ENCODE results near the gene INSYN2B.

The INSYN2B gene

DNA sequence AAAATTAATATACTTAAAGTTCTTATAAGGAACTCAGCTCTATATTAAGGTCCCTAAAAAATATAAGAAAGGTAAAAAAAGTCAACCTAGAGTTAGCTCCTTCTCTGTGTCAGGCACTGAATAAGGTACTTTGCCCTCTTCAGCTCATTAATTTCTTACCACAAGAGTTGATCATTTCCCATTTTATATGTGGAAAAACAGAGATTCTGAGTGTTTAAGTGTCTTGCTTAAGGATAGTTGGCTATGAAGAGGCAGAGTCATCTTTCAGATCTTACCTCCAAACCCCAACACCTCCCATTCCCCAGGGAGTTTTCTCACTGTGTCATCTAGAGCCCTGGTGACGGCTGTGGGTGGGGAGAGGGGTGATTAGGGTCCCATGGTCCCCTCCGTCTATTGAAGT lies 40.6 kb downstream of the INSYN2B start:
- H3K4me1 ChIP-seq (ENCODE audit: control insufficient read depth in 2 of 2, insufficient read depth in 2 of 2, low read length in 2 of 2), result no peaks in the 10 kb centered on the region
- no peaks in the 10 kb centered on the region for H3K9me3 ChIP-seq (ENCODE audit: control insufficient read depth in 2 of 2, low read length in 2 of 2)
- no peak overlapping the region for H3K4me3 ChIP-seq (ENCODE audit: low read length in 2 of 2)
- H3K36me3 ChIP-seq (ENCODE audit: control insufficient read depth in 2 of 2, insufficient read depth in 2 of 2, low read length in 2 of 2), result no peaks in the 10 kb centered on the region
- H3K9ac ChIP-seq (ENCODE audit: low read depth in 1 of 2, low read length in 2 of 2), result no peak overlapping the region
- no peaks in the 10 kb centered on the region for H3K27me3 ChIP-seq (ENCODE audit: control insufficient read depth in 2 of 2, insufficient read depth in 2 of 2, low read length in 2 of 2)
- H3K27ac ChIP-seq (ENCODE audit: low read depth in 2 of 2, low read length in 2 of 2), result no peak overlapping the region

DNA sequence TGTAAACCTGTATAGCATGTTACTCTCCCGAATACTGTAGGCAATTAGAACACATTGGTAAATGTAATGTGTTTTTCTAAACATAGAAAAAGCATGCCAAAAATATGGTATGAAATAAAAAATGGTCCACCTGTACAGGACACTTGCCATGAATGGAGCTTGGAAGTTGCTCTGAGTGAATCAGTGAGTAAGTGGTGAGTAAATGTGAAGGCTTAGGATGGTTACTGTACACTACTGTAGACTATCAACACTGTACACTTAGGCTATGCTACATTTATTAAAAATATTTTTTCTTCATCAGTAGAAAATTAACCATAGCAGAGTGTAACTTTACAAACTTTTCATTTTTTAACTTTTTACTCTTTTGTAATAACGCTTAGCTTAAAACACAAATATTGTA lies 41.9 kb downstream of the INSYN2B start:
- H3K4me1 ChIP-seq (ENCODE audit: control insufficient read depth in 2 of 2, insufficient read depth in 2 of 2, low read length in 2 of 2), result no peaks in the 10 kb centered on the region
- no peaks in the 10 kb centered on the region for H3K27me3 ChIP-seq (ENCODE audit: control insufficient read depth in 2 of 2, insufficient read depth in 2 of 2, low read length in 2 of 2)
- H3K9ac ChIP-seq (ENCODE audit: low read depth in 1 of 2, low read length in 2 of 2), result no peak overlapping the region
- no peak overlapping the region for H3K4me3 ChIP-seq (ENCODE audit: low read length in 2 of 2)
- H3K9me3 ChIP-seq (ENCODE audit: control insufficient read depth in 2 of 2, low read length in 2 of 2), result no peaks in the 10 kb centered on the region
- no peaks in the 10 kb centered on the region for H3K36me3 ChIP-seq (ENCODE audit: control insufficient read depth in 2 of 2, insufficient read depth in 2 of 2, low read length in 2 of 2)
- no peak overlapping the region for H3K27ac ChIP-seq (ENCODE audit: low read depth in 2 of 2, low read length in 2 of 2)

DNA sequence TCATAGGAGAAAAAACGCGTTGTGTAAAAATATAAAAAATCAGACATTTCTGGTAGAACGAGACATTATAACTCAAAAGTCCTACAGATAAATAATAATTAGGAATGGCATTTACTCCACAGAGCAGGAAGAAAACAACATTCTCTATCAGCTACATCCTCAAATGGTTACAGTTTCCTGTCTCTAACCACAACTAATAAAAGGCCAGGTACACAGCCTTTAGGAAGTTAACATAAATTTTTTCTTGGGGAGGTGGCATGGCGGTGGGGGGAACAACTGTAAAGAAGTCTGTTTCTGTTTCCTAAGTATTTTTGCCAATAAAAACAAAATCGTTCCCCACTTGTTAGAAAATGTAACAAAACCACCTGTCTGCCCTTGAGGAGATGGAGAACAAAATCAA lies 44.5 kb downstream of the INSYN2B start:
- Histone ChIP-seq H3K4me3 (ENCODE audit: low read length in 2 of 2) (no peak overlapping the region), H3K4me1 (ENCODE audit: control insufficient read depth in 2 of 2, insufficient read depth in 2 of 2, low read length in 2 of 2) (no peaks in the 10 kb centered on the region), H3K9ac (ENCODE audit: low read depth in 1 of 2, low read length in 2 of 2) (no peak overlapping the region), H3K36me3 (ENCODE audit: control insufficient read depth in 2 of 2, insufficient read depth in 2 of 2, low read length in 2 of 2) (no peaks in the 10 kb centered on the region), H3K27ac (ENCODE audit: low read depth in 2 of 2, low read length in 2 of 2) (no peak overlapping the region), H3K27me3 (ENCODE audit: control insufficient read depth in 2 of 2, insufficient read depth in 2 of 2, low read length in 2 of 2) (no peaks in the 10 kb centered on the region), H3K9me3 (ENCODE audit: control insufficient read depth in 2 of 2, low read length in 2 of 2) (no peaks in the 10 kb centered on the region)

DNA sequence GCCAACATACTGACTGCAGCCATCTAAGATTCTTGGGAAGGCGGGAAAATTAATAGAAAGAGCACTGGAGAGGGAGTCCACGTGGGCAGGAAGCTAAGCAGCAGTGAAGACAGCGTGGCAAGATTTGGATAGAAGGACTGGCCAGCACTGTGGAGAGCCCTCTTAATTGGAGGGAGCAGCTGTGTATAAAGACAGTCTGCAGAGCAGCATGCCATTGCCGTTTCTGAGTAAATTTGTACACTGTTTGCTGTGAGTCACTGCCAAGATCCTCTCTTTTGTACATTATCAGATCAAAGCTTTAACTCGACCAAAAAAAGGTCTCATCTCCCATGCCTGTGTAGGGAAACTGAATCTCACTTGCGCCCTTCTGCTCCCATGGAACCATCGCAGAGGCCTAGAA lies 45.3 kb downstream of the INSYN2B start:
- no peak overlapping the region for H3K27ac ChIP-seq (ENCODE audit: low read depth in 2 of 2, low read length in 2 of 2)
- no peak overlapping the region for H3K4me3 ChIP-seq (ENCODE audit: low read length in 2 of 2)
- no peaks in the 10 kb centered on the region for H3K4me1 ChIP-seq (ENCODE audit: control insufficient read depth in 2 of 2, insufficient read depth in 2 of 2, low read length in 2 of 2)
- H3K36me3 ChIP-seq (ENCODE audit: control insufficient read depth in 2 of 2, insufficient read depth in 2 of 2, low read length in 2 of 2), result no peaks in the 10 kb centered on the region
- H3K9ac ChIP-seq (ENCODE audit: low read depth in 1 of 2, low read length in 2 of 2), result no peak overlapping the region
- H3K9me3 ChIP-seq (ENCODE audit: control insufficient read depth in 2 of 2, low read length in 2 of 2), result no peaks in the 10 kb centered on the region
- no peaks in the 10 kb centered on the region for H3K27me3 ChIP-seq (ENCODE audit: control insufficient read depth in 2 of 2, insufficient read depth in 2 of 2, low read length in 2 of 2)

DNA sequence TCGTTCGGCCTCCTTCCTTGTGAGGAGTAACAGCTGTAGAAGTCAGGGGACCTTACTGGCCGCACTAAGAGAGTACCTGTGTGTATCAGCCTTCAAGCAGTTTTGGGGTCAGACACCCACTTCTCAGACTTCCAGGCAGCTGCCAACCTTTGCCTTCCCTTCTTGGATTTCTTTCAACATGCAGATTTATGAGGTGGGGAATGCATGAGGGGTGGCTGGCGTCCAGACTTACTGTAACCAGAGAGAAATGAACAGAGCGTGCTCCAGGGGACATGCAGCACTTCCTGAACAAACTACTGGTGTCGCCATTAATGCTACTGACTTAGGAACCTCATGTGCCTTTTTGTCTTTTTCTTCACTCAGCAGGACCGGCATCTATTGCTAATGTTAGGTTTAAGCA lies 46.7 kb downstream of the INSYN2B start:
- no peaks in the 10 kb centered on the region for H3K36me3 ChIP-seq (ENCODE audit: control insufficient read depth in 2 of 2, insufficient read depth in 2 of 2, low read length in 2 of 2)
- H3K9me3 ChIP-seq (ENCODE audit: control insufficient read depth in 2 of 2, low read length in 2 of 2), result no peaks in the 10 kb centered on the region
- H3K27me3 ChIP-seq (ENCODE audit: control insufficient read depth in 2 of 2, insufficient read depth in 2 of 2, low read length in 2 of 2), result no peaks in the 10 kb centered on the region
- no peak overlapping the region for H3K4me3 ChIP-seq (ENCODE audit: low read length in 2 of 2)
- H3K27ac ChIP-seq (ENCODE audit: low read depth in 2 of 2, low read length in 2 of 2), result no peak overlapping the region
- no peaks in the 10 kb centered on the region for H3K4me1 ChIP-seq (ENCODE audit: control insufficient read depth in 2 of 2, insufficient read depth in 2 of 2, low read length in 2 of 2)
- H3K9ac ChIP-seq (ENCODE audit: low read depth in 1 of 2, low read length in 2 of 2), result no peak overlapping the region

DNA sequence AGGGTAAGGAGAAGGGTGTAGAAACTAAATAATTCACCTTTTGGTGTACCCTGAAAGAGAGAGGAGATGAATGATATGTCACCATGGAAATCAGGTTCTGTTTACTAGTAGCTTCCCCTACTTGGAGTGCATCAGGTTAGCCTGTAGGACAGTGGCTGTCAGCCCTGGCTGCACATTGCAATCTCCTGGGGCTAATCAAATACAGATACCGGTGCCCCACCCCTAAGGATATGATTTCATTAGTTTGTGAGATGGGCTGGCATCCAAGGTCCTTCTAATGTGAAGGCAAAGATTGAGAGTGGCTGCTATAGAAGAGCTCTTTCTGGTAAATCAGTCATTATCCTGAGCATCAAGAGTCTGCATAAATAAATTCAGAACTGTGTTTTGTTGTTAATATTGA lies 47.2 kb downstream of the INSYN2B start:
- Histone ChIP-seq H3K27me3 (ENCODE audit: control insufficient read depth in 2 of 2, insufficient read depth in 2 of 2, low read length in 2 of 2) (no peaks in the 10 kb centered on the region), H3K9ac (ENCODE audit: low read depth in 1 of 2, low read length in 2 of 2) (no peak overlapping the region)

DNA sequence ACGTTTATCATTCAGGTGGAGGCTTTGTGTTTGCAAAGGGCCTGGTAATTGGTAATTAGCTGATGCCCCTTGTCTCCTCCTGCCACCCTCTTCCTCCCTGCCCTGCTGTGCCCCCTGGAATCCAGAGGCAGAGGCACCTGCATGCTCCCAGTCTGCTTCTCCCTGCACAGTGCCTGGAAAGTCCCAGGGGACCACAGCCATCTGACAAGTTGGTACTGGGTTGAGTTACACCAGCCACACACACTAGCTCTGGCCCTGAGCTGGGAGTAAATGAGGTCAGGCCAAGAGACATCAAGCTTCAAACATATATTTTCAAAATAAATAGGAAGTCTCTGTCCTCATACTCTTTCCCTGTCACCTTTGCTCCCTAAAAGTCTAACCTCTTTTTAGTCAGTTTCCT lies 56.3 kb downstream of the INSYN2B start:
- no peaks in the 10 kb centered on the region for H3K27me3 ChIP-seq (ENCODE audit: control insufficient read depth in 2 of 2, insufficient read depth in 2 of 2, low read length in 2 of 2)
- H3K9me3 ChIP-seq (ENCODE audit: control insufficient read depth in 2 of 2, low read length in 2 of 2), result no peaks in the 10 kb centered on the region
- no peak overlapping the region for H3K9ac ChIP-seq (ENCODE audit: low read depth in 1 of 2, low read length in 2 of 2)
- H3K4me3 ChIP-seq (ENCODE audit: low read length in 2 of 2), result no peak overlapping the region
- no peak overlapping the region for H3K27ac ChIP-seq (ENCODE audit: low read depth in 2 of 2, low read length in 2 of 2)
- H3K4me1 ChIP-seq (ENCODE audit: control insufficient read depth in 2 of 2, insufficient read depth in 2 of 2, low read length in 2 of 2), result no peaks in the 10 kb centered on the region
- no peaks in the 10 kb centered on the region for H3K36me3 ChIP-seq (ENCODE audit: control insufficient read depth in 2 of 2, insufficient read depth in 2 of 2, low read length in 2 of 2)

More for the DNA sequence above, 47.2 kb downstream of the INSYN2B start:
- H3K4me3 ChIP-seq (ENCODE audit: low read length in 2 of 2), result no peak overlapping the region
- H3K9me3 ChIP-seq (ENCODE audit: control insufficient read depth in 2 of 2, low read length in 2 of 2), result no peaks in the 10 kb centered on the region
- no peaks in the 10 kb centered on the region for H3K36me3 ChIP-seq (ENCODE audit: control insufficient read depth in 2 of 2, insufficient read depth in 2 of 2, low read length in 2 of 2)
- H3K27ac ChIP-seq (ENCODE audit: low read depth in 2 of 2, low read length in 2 of 2), result no peak overlapping the region
- H3K4me1 ChIP-seq (ENCODE audit: control insufficient read depth in 2 of 2, insufficient read depth in 2 of 2, low read length in 2 of 2), result no peaks in the 10 kb centered on the region

DNA sequence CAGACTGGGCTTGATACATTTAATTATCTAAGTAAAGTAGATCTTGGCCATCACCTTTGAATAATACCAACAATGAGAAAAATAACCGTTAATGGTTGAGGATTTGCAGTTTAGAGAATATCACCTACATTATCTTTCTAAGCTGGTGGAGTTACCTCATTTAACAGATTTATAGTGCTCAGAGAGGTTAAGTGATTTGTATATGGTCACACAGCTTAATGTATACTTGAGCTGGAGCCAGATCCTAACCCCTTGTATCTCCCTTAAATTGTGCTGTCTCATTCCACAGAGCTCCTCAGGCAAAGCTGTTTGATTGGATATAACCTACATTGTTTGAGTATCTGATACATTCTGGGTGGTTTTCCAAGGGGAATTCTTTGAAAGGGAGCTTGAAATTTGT lies 57.8 kb downstream of the INSYN2B start:
- H3K27me3 ChIP-seq (ENCODE audit: control insufficient read depth in 2 of 2, insufficient read depth in 2 of 2, low read length in 2 of 2), result no peaks in the 10 kb centered on the region
- H3K36me3 ChIP-seq (ENCODE audit: control insufficient read depth in 2 of 2, insufficient read depth in 2 of 2, low read length in 2 of 2), result no peaks in the 10 kb centered on the region
- no peak overlapping the region for H3K9ac ChIP-seq (ENCODE audit: low read depth in 1 of 2, low read length in 2 of 2)
- no peaks in the 10 kb centered on the region for H3K4me1 ChIP-seq (ENCODE audit: control insufficient read depth in 2 of 2, insufficient read depth in 2 of 2, low read length in 2 of 2)
- H3K9me3 ChIP-seq (ENCODE audit: control insufficient read depth in 2 of 2, low read length in 2 of 2), result no peaks in the 10 kb centered on the region
- no peak overlapping the region for H3K4me3 ChIP-seq (ENCODE audit: low read length in 2 of 2)
- H3K27ac ChIP-seq (ENCODE audit: low read depth in 2 of 2, low read length in 2 of 2), result no peak overlapping the region

DNA sequence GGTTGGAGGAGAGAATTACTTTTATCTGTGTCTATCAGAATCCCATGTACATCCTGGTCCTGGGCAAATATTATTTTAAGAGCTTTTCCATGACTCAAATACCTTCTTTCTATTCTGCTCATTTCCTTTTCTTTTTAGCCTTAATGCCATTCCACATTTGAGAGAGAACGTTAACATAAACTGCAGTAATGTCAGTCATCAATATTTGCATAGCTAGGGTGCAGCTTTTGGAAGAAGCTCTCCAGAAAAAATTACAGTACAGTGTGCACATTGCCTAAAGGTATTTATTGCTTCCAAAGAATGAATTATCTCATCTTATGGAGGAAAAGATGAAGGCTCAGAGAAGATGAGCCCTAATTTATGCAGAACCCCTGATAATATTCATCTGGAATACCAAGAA lies 58.3 kb downstream of the INSYN2B start:
- no peak overlapping the region for H3K27ac ChIP-seq (ENCODE audit: low read depth in 2 of 2, low read length in 2 of 2)
- no peaks in the 10 kb centered on the region for H3K9me3 ChIP-seq (ENCODE audit: control insufficient read depth in 2 of 2, low read length in 2 of 2)
- no peaks in the 10 kb centered on the region for H3K4me1 ChIP-seq (ENCODE audit: control insufficient read depth in 2 of 2, insufficient read depth in 2 of 2, low read length in 2 of 2)
- no peak overlapping the region for H3K4me3 ChIP-seq (ENCODE audit: low read length in 2 of 2)
- H3K9ac ChIP-seq (ENCODE audit: low read depth in 1 of 2, low read length in 2 of 2), result no peak overlapping the region
- H3K27me3 ChIP-seq (ENCODE audit: control insufficient read depth in 2 of 2, insufficient read depth in 2 of 2, low read length in 2 of 2), result no peaks in the 10 kb centered on the region
- H3K36me3 ChIP-seq (ENCODE audit: control insufficient read depth in 2 of 2, insufficient read depth in 2 of 2, low read length in 2 of 2), result no peaks in the 10 kb centered on the region

DNA sequence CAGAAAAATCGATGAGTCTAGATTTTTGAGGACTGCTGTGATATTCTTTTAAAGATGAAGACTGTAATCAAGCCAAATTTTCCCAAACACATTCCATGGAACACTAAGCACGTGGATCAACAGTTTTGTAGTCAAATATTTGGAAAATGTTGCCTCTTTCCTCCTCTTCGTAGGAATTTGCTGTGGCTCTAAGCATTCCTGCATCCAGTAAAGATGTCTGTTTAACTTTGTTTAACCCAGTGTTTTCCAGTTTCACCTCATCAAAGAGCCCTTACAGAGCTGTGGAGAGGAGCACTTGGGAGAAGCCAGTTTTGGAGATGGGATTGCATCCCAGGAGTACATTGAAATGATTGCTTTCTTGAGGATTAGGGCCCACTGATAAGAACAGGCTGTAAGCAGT lies 58.9 kb downstream of the INSYN2B start:
- H3K4me1 ChIP-seq (ENCODE audit: control insufficient read depth in 2 of 2, insufficient read depth in 2 of 2, low read length in 2 of 2), result no peaks in the 10 kb centered on the region
- no peak overlapping the region for H3K27ac ChIP-seq (ENCODE audit: low read depth in 2 of 2, low read length in 2 of 2)
- H3K4me3 ChIP-seq (ENCODE audit: low read length in 2 of 2), result no peak overlapping the region
- H3K9ac ChIP-seq (ENCODE audit: low read depth in 1 of 2, low read length in 2 of 2), result no peak overlapping the region
- no peaks in the 10 kb centered on the region for H3K9me3 ChIP-seq (ENCODE audit: control insufficient read depth in 2 of 2, low read length in 2 of 2)
- H3K36me3 ChIP-seq (ENCODE audit: control insufficient read depth in 2 of 2, insufficient read depth in 2 of 2, low read length in 2 of 2), result no peaks in the 10 kb centered on the region
- no peaks in the 10 kb centered on the region for H3K27me3 ChIP-seq (ENCODE audit: control insufficient read depth in 2 of 2, insufficient read depth in 2 of 2, low read length in 2 of 2)

DNA sequence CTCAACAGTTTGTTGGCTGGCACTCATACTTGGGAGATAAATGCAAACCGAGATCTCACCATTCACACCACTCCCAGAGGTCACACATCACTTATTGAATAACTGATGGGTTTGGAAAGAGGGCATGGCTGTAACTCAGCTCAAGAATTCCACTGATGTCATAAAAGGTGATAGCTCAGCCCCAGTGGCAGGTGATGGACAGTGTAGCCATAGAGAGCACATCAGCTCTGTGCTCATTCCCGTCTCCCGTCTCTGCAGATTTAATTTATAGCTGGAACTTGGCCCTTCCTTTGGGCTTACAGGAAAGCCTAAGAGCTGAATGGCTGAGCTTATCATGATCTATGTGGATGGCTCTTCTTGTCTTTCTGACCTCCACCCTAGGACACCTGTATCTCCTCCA lies 59.8 kb downstream of the INSYN2B start:
- no peak overlapping the region for H3K4me3 ChIP-seq (ENCODE audit: low read length in 2 of 2)
- H3K4me1 ChIP-seq (ENCODE audit: control insufficient read depth in 2 of 2, insufficient read depth in 2 of 2, low read length in 2 of 2), result no peaks in the 10 kb centered on the region
- H3K27me3 ChIP-seq (ENCODE audit: control insufficient read depth in 2 of 2, insufficient read depth in 2 of 2, low read length in 2 of 2), result no peaks in the 10 kb centered on the region
- H3K36me3 ChIP-seq (ENCODE audit: control insufficient read depth in 2 of 2, insufficient read depth in 2 of 2, low read length in 2 of 2), result no peaks in the 10 kb centered on the region
- no peak overlapping the region for H3K9ac ChIP-seq (ENCODE audit: low read depth in 1 of 2, low read length in 2 of 2)
- H3K9me3 ChIP-seq (ENCODE audit: control insufficient read depth in 2 of 2, low read length in 2 of 2), result no peaks in the 10 kb centered on the region
- no peak overlapping the region for H3K27ac ChIP-seq (ENCODE audit: low read depth in 2 of 2, low read length in 2 of 2)

Data from mucosa of rectum (tissue), 2 donors.